Uterus (tissue), 4 donors: ENCODE results near the gene PFDN5. TPM values are rescaled to one million over a fixed set of nuclear protein-coding genes. Genes with fewer than 3 reads are reported as not detected.
"Not testable (repeated sequence)": the region's sequence is repeated elsewhere in the genome, so short reads cannot be mapped to it uniquely, and the experiment has no call there.

Experiments used
- DNase-seq, 2 donors: peaks; one replicate each; pipeline ENCODE4 v3.0.0-alpha.2; 2019 to 2020
- H3K27ac ChIP-seq, 2 donors: fragments of 200-600 bp; sonication (generic); 1 replicate in 1 of 2; 2 replicates in 1 of 2; pipeline ENCODE4 v1.5.1; 2016 to 2018
- H3K27me3 ChIP-seq, 2 donors: fragments of 200-600 bp; sonication (generic); one replicate each; pipeline ENCODE4 v1.5.1; 2018 to 2019; ENCODE audit warnings: control low read depth in 1 of 2
- H3K36me3 ChIP-seq, 2 donors: fragments of 200-600 bp; sonication (generic); one replicate each; pipeline ENCODE4 v1.5.1; 2019; ENCODE audit warnings: control low read depth in 1 of 2
- H3K4me1 ChIP-seq, 2 donors: fragments of 200-600 bp; sonication (generic); one replicate each; pipeline ENCODE4 v1.5.1; 2018 to 2019; ENCODE audit warnings: control low read depth in 1 of 2
- H3K4me3 ChIP-seq, 2 donors: fragments of 200-600 bp; sonication (generic); 1 replicate in 1 of 2; 2 replicates in 1 of 2; pipeline ENCODE4 v1.5.1; 2018 to 2019; ENCODE audit warnings: mild to moderate bottlenecking in 1 of 2
- H3K9me3 ChIP-seq, 2 donors: fragments of 200-600 bp; sonication (generic); one replicate each; pipeline ENCODE4 v1.5.1; 2019; ENCODE audit warnings: control low read depth in 1 of 2
- POLR2A ChIP-seq, 2 donors: fragments of 450-650 bp; IDR thresholded peaks; one replicate each; pipeline ENCODE4 v1.6.1; 2016; ENCODE audit warnings: antibody characterized with exemption in 2 of 2, mild to moderate bottlenecking in 1 of 2, moderate library complexity in 1 of 2
- intact Hi-C: fragments of 100-400 bp; cut with DNase I; formaldehyde crosslinking; loops from one replicate; pipeline ENCODE4 v1.15.1; 2023; ENCODE audit warnings: low total_unique reads
- total RNA-seq, 4 donors: library from RNA; depleted of rRNA in 3 of 4; stranded (reverse); fragments of >200 nt in 3 of 4; gene quantifications; one replicate each; pipeline versions ENCODE4 v1.1.0 to v1.2.4, GENCODE V29; 2014 to 2023
- TF ChIP-seq, protein P1 (sequence below), 4 experiments: fragments of 200-600 bp in 2 of 4; fragments of 450-650 bp in 2 of 4; sonication (generic) in 2 of 4; IDR thresholded peaks; one replicate each; pipeline ENCODE4 v1.5.1; 2016 to 2019; ENCODE audit warnings: antibody characterized with exemption in 4 of 4, mild to moderate bottlenecking in 2 of 4, moderate library complexity in 1 of 4
- donor health status: DM: yes; HTN: yes; CAD: no.

Gene PFDN5
- total RNA-seq, 4 donors from 2014 or later = 347 to 1,573 (median 972) TPM

DNA sequence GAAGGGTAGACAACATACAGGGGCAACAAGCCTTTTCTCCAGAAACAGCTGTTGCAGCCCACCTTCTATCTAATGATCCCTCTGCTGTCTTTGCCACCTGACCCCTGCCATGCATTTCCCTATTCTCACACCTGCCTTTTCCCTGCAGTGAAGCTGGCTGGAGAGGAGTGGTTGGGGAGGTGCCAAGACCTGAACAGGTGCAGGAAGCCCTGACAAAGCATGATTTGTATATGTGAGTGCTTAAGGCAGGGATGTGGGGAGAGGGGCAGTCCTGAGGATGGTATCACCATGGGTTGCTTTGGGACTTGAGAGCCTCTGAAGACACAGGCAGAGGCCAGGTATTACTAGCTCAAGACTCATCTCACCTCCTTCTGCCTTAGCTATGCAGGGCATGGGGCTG, 2.9 kb upstream of the PFDN5 start:
- DNase-seq = no peak
- H3K36me3 ChIP-seq = no peaks in the 10 kb centered on the region
- TF ChIP-seq POLR2A (IDR thresholded peaks at IDR 0.05) = no peak
- TF ChIP-seq, protein P1, sequence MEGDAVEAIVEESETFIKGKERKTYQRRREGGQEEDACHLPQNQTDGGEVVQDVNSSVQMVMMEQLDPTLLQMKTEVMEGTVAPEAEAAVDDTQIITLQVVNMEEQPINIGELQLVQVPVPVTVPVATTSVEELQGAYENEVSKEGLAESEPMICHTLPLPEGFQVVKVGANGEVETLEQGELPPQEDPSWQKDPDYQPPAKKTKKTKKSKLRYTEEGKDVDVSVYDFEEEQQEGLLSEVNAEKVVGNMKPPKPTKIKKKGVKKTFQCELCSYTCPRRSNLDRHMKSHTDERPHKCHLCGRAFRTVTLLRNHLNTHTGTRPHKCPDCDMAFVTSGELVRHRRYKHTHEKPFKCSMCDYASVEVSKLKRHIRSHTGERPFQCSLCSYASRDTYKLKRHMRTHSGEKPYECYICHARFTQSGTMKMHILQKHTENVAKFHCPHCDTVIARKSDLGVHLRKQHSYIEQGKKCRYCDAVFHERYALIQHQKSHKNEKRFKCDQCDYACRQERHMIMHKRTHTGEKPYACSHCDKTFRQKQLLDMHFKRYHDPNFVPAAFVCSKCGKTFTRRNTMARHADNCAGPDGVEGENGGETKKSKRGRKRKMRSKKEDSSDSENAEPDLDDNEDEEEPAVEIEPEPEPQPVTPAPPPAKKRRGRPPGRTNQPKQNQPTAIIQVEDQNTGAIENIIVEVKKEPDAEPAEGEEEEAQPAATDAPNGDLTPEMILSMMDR (IDR thresholded peaks at IDR 0.05) = no peak
- no peak overlapping the region for H3K27ac ChIP-seq
- intact Hi-C loops = no loop called here
- H3K4me3 ChIP-seq = no peak overlapping the region
- H3K27me3 ChIP-seq = no peaks in the 10 kb centered on the region
- peaks cover 6 to 9% of the 10 kb centered on the region in 2 donors for H3K4me1 ChIP-seq
- no peaks in the 10 kb centered on the region for H3K9me3 ChIP-seq

DNA sequence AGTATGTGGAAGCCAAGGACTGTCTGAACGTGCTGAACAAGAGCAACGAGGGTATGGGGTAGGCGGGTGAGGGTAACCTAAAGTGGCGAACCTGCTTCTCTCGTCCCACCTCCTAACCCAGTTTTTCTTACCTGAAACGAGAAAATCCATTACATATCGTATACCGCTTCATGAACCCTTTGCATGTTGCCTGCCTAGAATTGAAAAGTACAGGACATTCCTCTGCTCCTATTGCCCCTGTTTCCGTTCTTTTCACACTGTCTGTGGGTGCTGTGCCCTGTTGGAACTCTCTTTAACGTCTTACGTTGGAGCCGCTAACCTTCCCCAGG, 513 bp downstream of the PFDN5 start:
- Histone ChIP-seq H3K27ac (peak overlapping the region; percentile 80 to 88), H3K9me3 (no peaks in the 10 kb centered on the region), H3K36me3 (no peaks in the 10 kb centered on the region), H3K27me3 (no peaks in the 10 kb centered on the region), H3K4me3 (peak overlapping the region; percentile 62 to 89), H3K4me1 (peaks cover 11 to 18% of the 10 kb centered on the region in 2 donors)
- TF ChIP-seq, protein P1 (IDR thresholded peaks at IDR 0.05) = no peak
- TF ChIP-seq POLR2A (IDR thresholded peaks at IDR 0.05) = no peak
- intact Hi-C loops = no loop called here
- DNase-seq = no peak

DNA sequence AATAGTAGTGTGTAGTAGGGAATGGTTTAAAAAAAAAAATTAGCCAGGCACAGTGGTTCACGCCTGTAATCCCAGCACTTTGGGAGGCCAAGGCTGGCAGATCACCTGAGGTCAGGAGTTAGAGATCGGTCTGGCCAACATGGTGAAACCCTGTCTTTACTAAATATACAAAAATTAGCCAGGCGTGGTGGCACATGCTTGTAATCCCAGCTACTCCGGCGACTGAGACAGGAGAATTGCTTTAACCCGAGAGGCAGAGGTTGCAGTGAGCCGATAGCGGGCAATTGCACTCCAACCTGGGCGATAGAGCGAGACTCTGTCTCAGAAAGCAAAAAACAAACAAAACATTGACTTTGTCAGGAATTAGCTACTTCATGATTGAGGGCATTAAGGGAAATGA, 1.8 kb downstream of the PFDN5 start:
- H3K9me3 ChIP-seq, DNase-seq, H3K27me3 ChIP-seq, H3K4me3 ChIP-seq, intact Hi-C loops, H3K27ac ChIP-seq, H3K36me3 ChIP-seq: not testable (repeated sequence)
- peaks cover 11 to 18% of the 10 kb centered on the region in 2 donors for H3K4me1 ChIP-seq

DNA sequence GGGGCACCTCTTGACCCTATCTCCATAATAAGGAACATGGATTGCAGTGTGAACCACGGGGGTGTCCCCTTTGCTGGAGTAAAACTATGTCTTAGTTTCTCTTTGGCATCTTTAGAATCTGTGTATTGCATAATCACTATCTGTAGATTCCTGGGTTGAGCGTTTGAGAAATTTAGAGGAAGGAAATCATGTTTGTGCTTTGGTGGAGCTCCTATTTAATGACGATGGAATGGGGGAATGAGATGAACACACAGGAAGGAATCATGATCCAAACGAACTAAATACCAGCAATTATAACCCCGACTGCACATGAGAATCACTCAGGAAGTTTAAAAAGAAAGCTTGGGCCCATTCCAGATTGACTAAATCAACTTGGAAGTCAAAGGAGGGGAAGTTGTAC, 2.8 kb downstream of the PFDN5 start:
- H3K27me3 ChIP-seq = no peaks in the 10 kb centered on the region
- H3K4me1 ChIP-seq = peaks cover 11 to 18% of the 10 kb centered on the region in 2 donors
- no peak for TF ChIP-seq POLR2A (IDR thresholded peaks at IDR 0.05)
- TF ChIP-seq, protein P1 (IDR thresholded peaks at IDR 0.05) = no peak
- H3K36me3 ChIP-seq = no peaks in the 10 kb centered on the region
- no peaks in the 10 kb centered on the region for H3K9me3 ChIP-seq
- intact Hi-C loops = no loop called here
- H3K4me3 ChIP-seq = no peak overlapping the region
- no peak overlapping the region for H3K27ac ChIP-seq
- no peak for DNase-seq

DNA sequence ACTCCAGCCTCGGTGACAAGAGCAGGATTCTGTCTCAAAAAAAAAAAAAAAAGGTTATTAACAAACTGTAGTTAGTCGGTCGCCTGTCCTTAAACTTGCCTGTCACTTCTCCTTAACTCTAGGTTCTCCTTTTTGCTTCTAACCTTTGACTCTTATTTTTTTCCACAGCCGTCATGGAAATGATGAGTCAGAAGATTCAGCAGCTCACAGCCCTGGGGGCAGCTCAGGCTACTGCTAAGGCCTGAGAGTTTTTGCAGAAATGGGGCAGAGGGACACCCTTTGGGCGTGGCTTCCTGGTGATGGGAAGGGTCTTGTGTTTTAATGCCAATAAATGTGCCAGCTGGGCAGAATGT, 3.7 kb downstream of the PFDN5 start:
- TF ChIP-seq, protein P1 (IDR thresholded peaks at IDR 0.05) = no peak
- no peak for TF ChIP-seq POLR2A (IDR thresholded peaks at IDR 0.05)
- no peaks in the 10 kb centered on the region for H3K36me3 ChIP-seq
- peak overlapping the region; percentile 49 to 69 for H3K27ac ChIP-seq
- intact Hi-C loops = no loop called here
- H3K4me1 ChIP-seq = peaks cover 11 to 18% of the 10 kb centered on the region in 2 donors
- peak overlapping the region; percentile 60 to 89 for H3K4me3 ChIP-seq
- H3K9me3 ChIP-seq = no peaks in the 10 kb centered on the region
- DNase-seq = no peak
- H3K27me3 ChIP-seq = no peaks in the 10 kb centered on the region
